Retinal pigment epithelial cell (primary cell): ENCODE results near the gene DLX4.

ENCODE experiments used
- DNase-seq: peaks from one replicate; pipeline ENCODE4 v3.0.0-alpha.2; 2010; ENCODE audit warnings: low read depth
- H3K4me3 ChIP-seq: 2 replicates; pipeline ENCODE4 v1.5.1; 2011; ENCODE audit warnings: mild to moderate bottlenecking, low read length, control low read depth, moderate library complexity
- CTCF ChIP-seq: conservative IDR thresholded peaks from 2 replicates; pipeline ENCODE4 v1.5.1; 2011; ENCODE audit warnings: low read depth, low read length, control low read depth, inconsistent platforms

Gene DLX4

GRCh38 chr17:50014471-50015088 is 45.6 kb downstream of the DLX4 start:
- TF ChIP-seq CTCF = no peak
- DNase-seq = no peak
- H3K4me3 ChIP-seq = no peak overlapping the region

GRCh38 chr17:50015146-50015545 is 46.2 kb downstream of the DLX4 start:
- DNase-seq = no peak
- no peak overlapping the region for H3K4me3 ChIP-seq
- TF ChIP-seq CTCF = no peak

GRCh38 chr17:50018909-50019308 is 49.9 kb downstream of the DLX4 start:
- no peak for DNase-seq
- TF ChIP-seq CTCF = no peak
- H3K4me3 ChIP-seq = no peak overlapping the region

- DNase-seq = no peak
These were observed 52.0 kb downstream of the DLX4 start for GRCh38 chr17:50020841-50021599.

GRCh38 chr17:50021681-50022370 is 52.8 kb downstream of the DLX4 start:
- DNase-seq = no peak
- no peak for TF ChIP-seq CTCF
- no peak overlapping the region for H3K4me3 ChIP-seq

More at GRCh38 chr17:50020841-50021599, 52.0 kb downstream of the DLX4 start:
- H3K4me3 ChIP-seq = no peak overlapping the region
- no peak for TF ChIP-seq CTCF

GRCh38 chr17:50022463-50023130 is 53.6 kb downstream of the DLX4 start:
- DNase-seq = no peak
- no peak for TF ChIP-seq CTCF
- H3K4me3 ChIP-seq = no peak overlapping the region
